ENCODE measurements around the gene CYP3A4.

GRCh38 chr7:99768471-99768870 lies 15.5 kb downstream of the CYP3A4 start:
- no peak for TF ChIP-seq CTCF (IDR thresholded peaks at IDR 0.05)
- no peak for TF ChIP-seq POLR2A (IDR thresholded peaks at IDR 0.05)
